NCI-H187 treated with DMSO at 0.1 percent for 48 hours (cell line): Measurements from ENCODE around the gene TRIM66.
"Not testable (repeated sequence)": the region's sequence is repeated elsewhere in the genome, so short reads cannot be mapped to it uniquely, and the experiment has no call there.

ENCODE experiments used
- DNase-seq: peaks from one replicate; lab custom pipeline; 2025; lab: John Stamatoyannopoulos, UW

The TRIM66 gene

DNA sequence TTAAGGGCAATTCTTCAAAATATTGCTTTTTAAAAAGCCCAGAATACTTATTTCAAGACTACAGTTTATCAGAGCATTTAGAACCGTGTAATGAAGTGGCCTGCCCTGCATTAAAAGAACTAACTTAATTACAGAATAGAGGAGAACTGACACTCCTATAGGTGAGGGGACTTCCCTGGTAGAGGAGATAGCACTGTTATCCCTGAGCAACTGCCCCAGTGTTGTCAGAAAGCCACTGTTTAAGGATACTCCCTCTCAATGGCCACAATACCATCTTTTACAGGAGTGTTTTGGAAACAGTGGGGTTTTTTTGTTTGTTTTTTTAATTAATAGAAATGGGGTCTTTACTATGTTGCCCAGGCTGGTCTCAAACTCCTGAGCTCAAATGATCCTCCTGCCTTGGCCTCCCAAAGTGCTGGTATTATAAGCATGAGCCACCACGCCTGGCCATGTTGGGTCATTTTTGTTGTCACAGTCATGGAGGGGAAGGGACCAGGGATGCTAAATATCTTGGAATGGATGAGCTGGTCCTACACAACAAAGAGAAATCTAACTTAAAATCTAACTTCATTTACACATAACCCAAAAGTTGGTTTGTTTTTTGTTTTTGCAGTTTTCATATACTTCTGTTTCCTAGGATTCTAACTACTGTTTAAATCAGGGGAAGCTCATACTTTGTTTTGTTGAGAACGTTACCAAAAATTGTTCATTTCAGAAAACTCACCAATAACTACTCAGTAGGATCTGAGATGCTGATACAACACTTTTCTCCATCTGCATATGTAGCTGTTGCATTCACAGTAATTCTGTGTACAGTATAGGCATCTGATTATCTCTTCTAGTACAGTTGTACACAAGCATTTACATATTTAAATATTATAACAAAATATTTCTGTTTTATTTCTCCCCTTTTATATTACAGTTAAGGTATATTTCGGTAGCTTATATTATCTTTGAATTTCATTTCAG lies 8.2 kb upstream of the TRIM66 start:
- DNase-seq, result no peak

DNA sequence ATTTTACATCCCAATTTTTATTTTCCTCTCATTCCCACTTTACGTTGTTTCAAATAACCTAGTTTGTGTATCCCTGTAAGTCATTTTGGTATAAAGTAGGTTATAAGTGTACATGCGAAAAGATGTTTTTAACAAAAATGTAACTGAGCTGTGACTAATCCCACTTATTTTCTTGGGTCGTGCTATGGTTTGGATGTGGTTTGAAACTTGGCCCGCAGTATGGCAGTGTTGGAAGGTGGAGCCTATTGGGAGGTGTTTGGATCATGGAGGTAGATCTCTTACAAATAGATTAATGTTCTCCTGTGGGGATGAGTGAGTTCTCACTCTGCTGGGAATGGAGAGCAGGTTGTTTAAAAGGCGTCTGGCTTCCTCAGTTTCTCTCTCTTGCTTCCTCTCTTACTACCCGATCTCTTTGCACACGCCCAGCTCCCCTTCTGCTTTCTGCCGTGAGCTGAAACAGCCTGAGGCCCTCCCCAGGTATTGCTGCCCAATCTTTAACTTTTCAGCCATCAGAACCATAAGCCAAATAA lies 7.3 kb upstream of the TRIM66 start:
- DNase-seq, result no peak

GRCh38 chr11:8688414-8689362 lies 6.2 kb upstream of the TRIM66 start:
- peak; percentile 91 for DNase-seq

DNA sequence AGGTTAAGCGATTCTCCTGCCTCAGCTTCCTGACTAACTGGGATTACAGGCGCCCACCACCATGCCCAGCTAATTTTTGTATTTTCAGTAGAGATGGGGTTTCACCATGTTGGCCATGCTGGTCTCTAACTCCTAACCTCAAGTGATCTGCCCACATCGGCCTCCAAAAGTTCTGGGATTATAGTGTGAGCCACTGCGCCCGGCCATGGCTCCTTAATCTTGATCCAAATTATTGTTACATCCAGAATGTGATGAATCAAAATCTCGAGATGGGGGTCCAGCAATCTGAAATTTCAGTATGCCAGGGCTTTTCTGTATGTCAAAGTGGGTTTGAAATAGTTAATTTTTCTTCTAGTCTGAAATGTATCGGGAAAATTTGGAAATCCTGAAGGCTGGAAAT lies 3.9 kb upstream of the TRIM66 start:
- DNase-seq, result no peak

DNA sequence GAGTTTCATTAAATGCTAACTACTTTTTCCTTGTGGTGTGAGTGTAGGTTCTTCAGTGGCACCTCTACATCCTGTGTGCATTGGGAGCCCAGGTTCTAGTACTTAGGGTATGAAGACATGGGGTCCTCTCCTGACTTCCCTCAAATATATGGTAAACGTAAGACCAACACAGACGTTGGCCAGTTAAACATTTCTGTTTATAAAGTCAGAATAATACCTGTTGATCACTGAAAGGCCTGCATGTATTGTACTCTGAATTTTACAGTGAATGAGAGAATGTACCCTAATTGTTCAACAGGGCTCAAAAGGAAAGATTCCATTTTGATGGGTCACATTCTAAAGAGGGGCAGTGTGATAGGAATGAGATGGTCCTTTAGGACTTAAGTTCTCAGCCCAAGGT lies 3.4 kb upstream of the TRIM66 start:
- DNase-seq, result no peak

- no peak for DNase-seq
These were observed 2.8 kb upstream of the TRIM66 start for GRCh38 chr11:8685306-8685705.

- no peak for DNase-seq
These were observed 2.3 kb upstream of the TRIM66 start for GRCh38 chr11:8684600-8685290.

GRCh38 chr11:8683115-8683807 lies 796 bp upstream of the TRIM66 start:
- no peak for DNase-seq

DNA sequence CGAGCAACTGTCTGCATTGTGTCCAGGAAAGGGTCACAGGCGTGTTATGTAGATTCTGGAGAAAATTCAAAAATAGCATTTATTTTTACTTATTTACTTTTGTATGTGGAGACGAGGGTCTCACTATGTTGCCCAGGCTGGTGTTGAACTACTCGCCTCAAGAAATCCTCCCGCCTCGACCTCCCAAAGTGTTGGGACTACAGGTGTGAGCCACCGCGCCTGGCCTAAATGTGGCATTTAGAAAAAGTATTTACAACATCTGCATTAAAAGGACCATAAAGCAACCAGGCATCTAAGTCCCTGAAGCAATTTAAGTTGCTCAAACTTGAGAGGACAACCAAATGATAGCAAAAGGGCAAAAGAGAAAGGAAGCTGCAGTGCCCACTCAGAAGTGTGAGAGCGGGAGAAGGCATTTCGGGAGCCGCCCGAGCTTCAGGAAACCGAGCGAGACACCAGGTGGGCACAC lies 595 bp downstream of the TRIM66 start:
- no peak for DNase-seq

- DNase-seq, result no peak
These were observed 3.5 kb downstream of the TRIM66 start for GRCh38 chr11:8679006-8679405.

GRCh38 chr11:8676458-8676857 lies 6.0 kb downstream of the TRIM66 start:
- DNase-seq, result no peak

GRCh38 chr11:8674859-8675258 lies 7.6 kb downstream of the TRIM66 start:
- DNase-seq, result no peak

DNA sequence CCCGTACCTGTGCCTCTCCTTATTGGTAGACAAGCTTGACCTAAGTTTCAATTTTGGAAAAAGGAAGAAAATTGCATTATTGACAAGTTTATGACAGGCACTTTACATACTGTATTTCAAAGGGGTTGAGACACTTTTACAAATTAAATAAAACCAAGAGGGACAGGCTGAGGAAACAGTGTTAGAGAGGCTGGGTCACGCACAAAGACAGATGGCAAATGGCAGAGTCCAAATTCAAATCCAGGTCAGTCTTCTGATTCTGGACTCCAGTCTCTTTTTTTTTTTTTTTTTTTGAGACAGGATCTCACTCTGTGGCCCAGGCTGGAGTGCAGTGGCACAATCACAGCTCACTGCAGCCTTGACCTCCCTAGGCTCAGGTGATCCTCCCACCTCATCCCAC lies 10.1 kb downstream of the TRIM66 start:
- DNase-seq, result no peak

GRCh38 chr11:8671651-8672062 lies 10.8 kb downstream of the TRIM66 start:
- DNase-seq, result no peak

DNA sequence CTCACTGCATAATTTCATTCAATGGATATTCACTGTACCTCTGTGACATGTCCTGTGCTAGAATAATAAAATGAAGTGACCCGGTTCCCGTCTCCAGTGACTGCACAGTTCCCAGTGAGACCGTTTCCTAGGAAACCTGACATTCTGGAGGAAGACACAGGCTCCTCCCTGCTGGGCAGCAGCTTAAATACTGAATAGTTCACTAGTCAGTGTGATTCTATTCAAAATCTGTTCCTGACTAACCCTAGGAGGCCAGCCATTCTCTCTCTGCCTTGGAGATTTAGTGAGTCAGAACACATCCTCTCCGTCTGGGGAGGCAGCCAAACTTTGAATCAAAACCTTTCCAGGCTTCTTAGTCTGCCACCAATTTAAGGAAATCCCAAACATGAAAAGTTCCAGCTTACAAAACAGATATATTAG lies 11.3 kb downstream of the TRIM66 start:
- DNase-seq, result no peak

GRCh38 chr11:8670081-8670480 lies 12.4 kb downstream of the TRIM66 start:
- not testable (repeated sequence) for DNase-seq

GRCh38 chr11:8665222-8665621 lies 17.2 kb downstream of the TRIM66 start:
- DNase-seq, result no peak

- no peak for DNase-seq
These were observed 21.3 kb downstream of the TRIM66 start for GRCh38 chr11:8661001-8661795.

DNA sequence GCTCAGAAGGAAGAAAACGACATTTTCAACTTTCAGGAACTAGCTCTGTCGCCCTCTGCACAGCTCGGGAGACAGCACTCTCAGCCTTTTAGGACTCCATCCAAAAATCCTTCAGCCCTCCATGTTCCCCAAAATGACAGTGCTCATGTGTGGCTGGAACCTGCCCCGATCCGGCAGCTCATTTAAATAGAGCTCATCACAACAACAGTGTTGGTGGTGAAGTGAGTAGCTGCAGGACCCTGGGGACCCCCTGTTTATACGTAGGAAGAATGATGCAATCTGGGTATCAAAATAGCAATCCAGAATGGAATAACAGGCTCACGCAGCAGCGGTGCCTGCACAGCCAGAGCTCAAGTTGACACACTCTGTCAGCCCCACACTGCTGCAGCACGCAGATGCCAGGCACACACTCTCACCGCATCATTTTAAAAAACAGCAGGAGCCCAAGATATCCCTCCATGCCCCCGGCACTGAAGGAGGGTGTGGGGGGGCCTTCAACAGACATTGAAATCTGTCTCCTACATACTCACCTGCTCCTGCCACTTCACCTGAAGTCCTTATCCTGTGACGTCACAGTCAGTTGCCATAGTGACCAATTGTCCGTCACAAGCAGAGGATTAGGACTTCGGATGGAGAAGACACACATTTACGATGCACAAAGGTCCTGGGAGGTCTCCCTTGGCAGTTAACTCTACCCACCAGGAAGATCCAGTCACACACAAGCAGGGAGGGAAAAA lies 24.0 kb downstream of the TRIM66 start:
- no peak for DNase-seq

DNA sequence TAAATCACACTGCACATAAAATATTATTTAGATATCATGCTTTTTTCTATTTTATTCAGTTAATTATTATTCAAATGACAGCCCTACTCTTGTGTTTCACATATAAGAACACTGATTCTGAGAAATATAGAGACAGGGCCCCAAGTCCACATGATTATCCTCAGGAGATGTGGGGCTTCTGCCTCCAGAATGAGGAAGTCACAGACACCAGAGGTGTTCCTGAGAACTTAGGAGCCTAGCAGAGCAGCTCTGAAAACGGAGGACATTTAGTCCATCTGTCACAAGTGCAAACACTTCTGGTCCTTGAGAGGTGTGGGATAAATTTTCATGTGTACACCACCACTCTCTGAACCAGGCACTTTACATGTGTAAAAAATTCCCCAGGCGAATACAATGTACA lies 26.2 kb downstream of the TRIM66 start:
- DNase-seq, result no peak
